K562 treated with DMSO at 1 percent for 12 hours (cell line): Measurements from ENCODE around the gene CHCHD4. TPM values are rescaled to one million over a fixed set of nuclear protein-coding genes. Genes with fewer than 3 reads are reported as not detected.

Source experiments
- total RNA-seq: library from RNA; unstranded; fragments of 300-600 nt; gene quantifications from 2 replicates; pipeline ENCODE4 v1.2.3, GENCODE V29; 2022; ENCODE audit not compliant: insufficient read depth

The CHCHD4 gene
- 13.6 and 18.8 TPM in 2 replicates for total RNA-seq

GRCh38 chr3:14124615-14125192, at the start of gene CHCHD4, which contains the start of gene TMEM43:
Gene CHCHD4, minus strand, starts transcription at chr3:14124870. Its CDS starts 194 bp downstream, at chr3:14124676.
Gene TMEM43, plus strand, starts transcription at chr3:14125052. Its CDS starts 142 bp downstream, at chr3:14125194.

Other genes with a start within 250 kb of the CHCHD4 start
- not detected in 2 replicates for gene WNT7A, start 244.8 kb downstream of the CHCHD4 start, total RNA-seq
- gene TMEM43, start 182 bp upstream of the CHCHD4 start, total RNA-seq = 16.0 and 33.5 TPM in 2 replicates
- 27.3 and 53.2 TPM in 2 replicates for gene XPC, start 53.7 kb upstream of the CHCHD4 start, total RNA-seq
- 18.5 and 19.5 TPM in 2 replicates for gene LSM3, start 53.9 kb upstream of the CHCHD4 start, total RNA-seq